Glomerular visceral epithelial cell (primary cell): ENCODE data around the gene NASP.

Source experiments
- DNase-seq: peaks from one replicate; pipeline ENCODE4 v3.0.0-alpha.2; 2016; ENCODE audit errors: extremely low spot score

NASP gene

DNA sequence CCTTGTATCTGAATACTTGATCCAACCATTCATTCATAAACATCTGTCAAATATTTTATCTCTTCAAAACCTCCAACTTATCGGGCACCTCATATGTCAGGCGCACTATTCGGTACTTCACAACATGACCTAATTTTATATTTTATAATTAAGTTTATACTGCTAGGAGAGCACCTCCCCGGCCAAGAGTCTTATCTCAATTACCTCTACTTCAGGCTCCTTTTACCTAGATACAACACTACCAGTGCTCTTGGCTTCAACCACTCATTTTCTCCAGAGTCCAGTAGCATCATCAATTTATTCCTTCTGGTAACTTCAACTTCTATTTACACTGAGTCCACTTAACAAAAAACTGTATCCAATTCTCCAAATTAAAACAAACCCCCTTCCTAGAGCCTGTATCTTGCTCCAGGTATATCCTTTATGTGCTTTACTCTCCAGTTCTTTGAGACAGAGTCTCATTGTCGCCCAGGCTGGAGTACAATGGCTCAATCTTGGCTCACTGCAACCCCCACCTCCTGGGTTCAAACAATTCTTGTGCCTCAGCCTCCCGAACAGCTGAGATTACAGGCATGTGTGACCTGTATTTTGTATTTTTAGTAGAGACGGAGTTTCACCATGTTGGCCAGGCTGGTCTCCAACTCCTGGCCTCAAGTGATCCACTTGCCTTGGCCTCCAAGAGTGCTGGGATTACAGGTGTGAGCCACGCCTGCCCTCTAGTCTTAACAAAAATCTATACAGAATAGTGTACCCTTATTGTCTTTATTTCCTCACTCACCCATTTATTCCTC is 83.7 kb downstream of the NASP start:
- no peak for DNase-seq
